T-helper 1 cell (primary cell): ENCODE measurements around the gene BTG1.

Source experiments
- DNase-seq, 5 donors: peaks; one replicate each; pipeline ENCODE4 v3.0.0-alpha.2; 2012 to 2020
- total RNA-seq, 4 donors: gene quantifications; one replicate each; lab custom pipeline; 2026; lab: John Stamatoyannopoulos, UW

BTG1 gene
- 1,207 to 2,596 (median 1,516) reads per million in 4 donors for total RNA-seq

GRCh38 chr12:92145731-92146496 lies at the start of gene BTG1:
Gene BTG1 (minus strand): TSS chr12:92145846. CDS start chr12:92145535, 311 bp downstream.
- DNase-seq: peak; percentile 92 to 100 (median 98)

- no peak for DNase-seq
Measured at GRCh38 chr12:92194561-92194960, 48.9 kb upstream of the BTG1 start.

GRCh38 chr12:92193846-92194245 lies 48.2 kb upstream of the BTG1 start:
- no peak for DNase-seq

- DNase-seq: no peak
Measured at GRCh38 chr12:92193063-92193462, 47.4 kb upstream of the BTG1 start.

GRCh38 chr12:92192360-92192759 lies 46.7 kb upstream of the BTG1 start:
- no peak for DNase-seq

- no peak for DNase-seq
Measured at GRCh38 chr12:92191061-92191460, 45.4 kb upstream of the BTG1 start.

- no peak for DNase-seq
Measured at GRCh38 chr12:92188517-92189188, 43.0 kb upstream of the BTG1 start.

- DNase-seq: peak in 1 of 5 donors; percentile 9
Measured at GRCh38 chr12:92186038-92186470, 40.4 kb upstream of the BTG1 start.

- DNase-seq: peak in 1 of 5 donors; percentile 85
Measured at GRCh38 chr12:92185052-92185451, 39.4 kb upstream of the BTG1 start.

- DNase-seq: no peak
Measured at GRCh38 chr12:92183575-92183974, 37.9 kb upstream of the BTG1 start.

GRCh38 chr12:92178340-92178739 lies 32.7 kb upstream of the BTG1 start:
- DNase-seq: no peak

GRCh38 chr12:92176646-92177045 lies 31.0 kb upstream of the BTG1 start:
- no peak for DNase-seq

- no peak for DNase-seq
Measured at GRCh38 chr12:92175961-92176360, 30.3 kb upstream of the BTG1 start.

GRCh38 chr12:92170050-92170449 lies 24.4 kb upstream of the BTG1 start:
- no peak for DNase-seq

- no peak for DNase-seq
Measured at GRCh38 chr12:92167075-92167474, 21.4 kb upstream of the BTG1 start.

GRCh38 chr12:92164712-92165111 lies 19.1 kb upstream of the BTG1 start:
- no peak for DNase-seq

- DNase-seq: no peak
Measured at GRCh38 chr12:92162079-92162478, 16.4 kb upstream of the BTG1 start.

- DNase-seq: no peak
Measured at GRCh38 chr12:92158796-92159439, 13.3 kb upstream of the BTG1 start.

- no peak for DNase-seq
Measured at GRCh38 chr12:92156704-92157395, 11.2 kb upstream of the BTG1 start.

GRCh38 chr12:92156139-92156538 lies 10.5 kb upstream of the BTG1 start:
- DNase-seq: no peak

GRCh38 chr12:92155733-92156132 lies 10.1 kb upstream of the BTG1 start:
- DNase-seq: no peak

- DNase-seq: no peak
Measured at GRCh38 chr12:92151916-92152315, 6.3 kb upstream of the BTG1 start.

- DNase-seq: no peak
Measured at GRCh38 chr12:92149563-92149962, 3.9 kb upstream of the BTG1 start.
